Testis (tissue), 3 donors: ENCODE measurements around the gene RASA1. TPM values are rescaled to one million over a fixed set of nuclear protein-coding genes. Genes with fewer than 3 reads are reported as not detected.
"Not testable (repeated sequence)": the region's sequence is repeated elsewhere in the genome, so short reads cannot be mapped to it uniquely, and the experiment has no call there.

ENCODE experiments used
- DNase-seq: peaks from one replicate; pipeline ENCODE4 v3.0.0-alpha.2; 2019
- H3K27ac ChIP-seq, 2 donors: fragments of 200-600 bp; sonication (generic); one replicate each; pipeline ENCODE4 v1.5.1; 2019
- H3K27me3 ChIP-seq: fragments of 200-600 bp; sonication (generic); one replicate; pipeline ENCODE4 v1.5.1; 2019
- H3K36me3 ChIP-seq: fragments of 200-600 bp; sonication (generic); one replicate; pipeline ENCODE4 v1.5.1; 2017; ENCODE audit warnings: low read depth; ENCODE audit errors: missing control alignments
- H3K4me1 ChIP-seq: fragments of 200-600 bp; sonication (generic); one replicate; pipeline ENCODE4 v1.5.1; 2019
- H3K4me3 ChIP-seq, 2 donors: fragments of 200-600 bp; sonication (generic); one replicate each; pipeline ENCODE4 v1.5.1; 2017 to 2019
- H3K9me3 ChIP-seq: fragments of 200-600 bp; sonication (generic); one replicate; pipeline ENCODE4 v1.5.1; 2017
- CTCF ChIP-seq, 3 experiments: fragments of 450-650 bp in 2 of 3; fragments of 200-600 bp in 1 of 3; sonication (generic) in 1 of 3; IDR thresholded peaks; one replicate each; pipeline ENCODE4 v1.5.1; 2016 to 2019; ENCODE audit warnings: antibody characterized with exemption in 3 of 3, mild to moderate bottlenecking in 2 of 3, moderate library complexity in 1 of 3
- POLR2A ChIP-seq: fragments of 450-650 bp; IDR thresholded peaks from one replicate; pipeline ENCODE4 v1.6.1; 2017; ENCODE audit warnings: antibody characterized with exemption, mild to moderate bottlenecking, moderate library complexity
- WGBS, 2 donors: methylation state at CpG; one replicate each; pipeline ENCODE4 v1.1.5; 2018; 5-methylcytosine and 5-hydroxymethylcytosine counted together
- intact Hi-C: fragments of 100-400 bp; cut with DNase I; formaldehyde crosslinking; loops from one replicate; pipeline ENCODE4 v1.15.1; 2023; ENCODE audit warnings: low total_unique reads
- polyA plus RNA-seq: library from polyadenylated mRNA; stranded (reverse); fragments of 350-450 nt; fragmentation: Illumina TruSeq; extraction: RNeasy Lipid Tissue Mini Kit (QIAGEN cat#74804); gene quantifications from one replicate; pipeline ENCODE4 v1.2.3, GENCODE V29; 2014; ENCODE audit warnings: low read depth, low replicate concordance; ENCODE audit not compliant: insufficient read depth
- total RNA-seq, 2 donors: library from RNA; depleted of rRNA; stranded (reverse); fragments of >200 nt; gene quantifications; one replicate each; pipeline ENCODE4 v1.2.3, GENCODE V29; 2016

RASA1 gene
- total and polyA plus RNA-seq, 3 donors from 2014 or later = 45.9 to 65.2 (median 61.1) TPM

DNA sequence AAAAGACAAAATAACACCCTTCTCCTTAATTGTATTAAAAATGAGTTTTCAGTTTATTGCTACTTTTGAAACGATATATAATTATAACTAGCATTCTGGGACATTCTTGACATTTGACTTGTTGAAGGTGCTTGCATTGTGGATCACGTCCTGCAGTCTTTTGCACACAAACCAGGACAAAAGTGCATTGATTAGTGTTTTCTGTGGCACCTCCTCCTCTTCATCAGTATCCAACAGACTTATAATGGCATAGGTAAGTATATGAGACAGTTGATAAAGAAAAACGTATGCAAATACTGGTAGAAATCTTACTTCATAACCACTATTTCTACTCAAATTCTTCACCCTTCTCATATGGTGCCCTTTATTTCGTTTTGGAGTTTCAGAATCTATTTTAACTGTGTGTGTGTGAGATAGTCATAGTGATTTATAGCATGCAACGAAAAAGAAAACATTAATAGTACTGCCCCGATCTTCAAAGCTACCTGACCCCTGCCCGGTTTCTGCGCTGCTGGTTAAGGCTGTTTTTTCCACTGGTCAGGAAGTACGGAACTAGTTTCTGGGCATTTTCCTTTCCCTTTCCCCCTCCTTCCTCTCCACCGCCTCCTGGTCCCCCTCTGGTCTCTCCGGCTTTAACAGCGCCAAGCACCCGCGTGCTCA lies 639 bp upstream of the RASA1 start:
- intact Hi-C loops = no loop called here
- 2 to 3% methylated on average over 14 of the region's 14 CpGs for whole genome bisulfite sequencing, 2 donors
- Histone ChIP-seq H3K4me3 (peak overlapping the region; percentile 87 to 99), H3K4me1 (peaks cover 11% of the 10 kb centered on the region), H3K27ac (peak overlapping the region; percentile 89 to 93), H3K9me3 (no peaks in the 10 kb centered on the region), H3K36me3 (no peaks in the 10 kb centered on the region), H3K27me3 (no peaks in the 10 kb centered on the region)
- DNase-seq = no peak
- TF ChIP-seq CTCF (IDR thresholded peaks at IDR 0.05) (no peak), POLR2A (no peak)

DNA sequence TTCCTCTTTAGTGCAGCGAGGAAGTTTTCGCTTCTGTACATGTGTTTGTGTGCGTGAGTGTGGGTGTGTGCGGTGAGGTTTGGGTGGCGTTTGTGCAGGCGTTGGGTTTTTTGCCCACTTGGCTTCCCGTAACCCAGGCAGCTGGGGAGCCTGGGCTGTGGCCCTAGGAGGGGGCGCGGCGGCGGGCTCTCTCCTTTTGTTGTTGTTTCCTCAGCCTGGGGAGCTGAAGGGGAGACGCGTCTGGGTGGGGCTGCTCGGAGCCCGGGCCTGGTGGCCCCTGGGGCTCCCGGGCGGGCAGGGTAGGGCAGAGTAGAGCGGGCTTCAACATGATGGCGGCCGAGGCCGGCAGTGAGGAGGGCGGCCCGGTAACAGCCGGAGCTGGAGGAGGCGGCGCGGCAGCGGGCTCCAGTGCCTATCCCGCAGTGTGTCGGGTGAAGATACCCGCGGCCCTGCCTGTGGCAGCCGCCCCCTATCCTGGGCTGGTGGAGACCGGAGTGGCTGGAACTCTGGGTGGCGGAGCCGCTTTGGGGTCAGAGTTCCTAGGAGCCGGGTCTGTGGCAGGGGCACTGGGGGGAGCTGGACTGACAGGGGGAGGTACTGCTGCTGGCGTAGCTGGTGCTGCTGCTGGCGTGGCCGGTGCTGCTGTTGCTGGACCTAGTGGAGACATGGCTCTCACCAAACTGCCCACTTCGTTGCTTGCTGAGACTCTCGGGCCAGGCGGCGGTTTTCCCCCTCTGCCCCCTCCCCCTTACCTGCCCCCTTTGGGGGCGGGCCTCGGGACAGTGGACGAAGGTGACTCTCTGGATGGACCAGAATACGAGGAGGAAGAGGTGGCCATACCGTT lies 665 bp downstream of the RASA1 start:
- Histone ChIP-seq H3K36me3 (no peaks in the 10 kb centered on the region), H3K27me3 (no peaks in the 10 kb centered on the region), H3K4me3 (peak overlapping the region; percentile 87 to 99), H3K9me3 (no peaks in the 10 kb centered on the region), H3K4me1 (peaks cover 11% of the 10 kb centered on the region), H3K27ac (peak overlapping the region; percentile 89 to 93)
- intact Hi-C loops = no loop called here
- peak; percentile 78 for DNase-seq
- 1 to 3% methylated on average over 20 to 37 of the region's 49 CpGs for WGBS, 2 donors
- no peak for TF ChIP-seq CTCF (IDR thresholded peaks at IDR 0.05)
- TF ChIP-seq POLR2A = no peak

GRCh38 chr5:87268970-87269377 lies 1.3 kb downstream of the RASA1 start:
- 5 to 6% methylated on average over 4 of the region's 4 CpGs for WGBS, 2 donors
- no peaks in the 10 kb centered on the region for H3K9me3 ChIP-seq
- H3K27me3 ChIP-seq = no peaks in the 10 kb centered on the region
- no peaks in the 10 kb centered on the region for H3K36me3 ChIP-seq
- H3K27ac ChIP-seq = peak overlapping the region; percentile 89 to 93
- no peak for DNase-seq
- H3K4me1 ChIP-seq = peaks cover 11% of the 10 kb centered on the region
- TF ChIP-seq CTCF (IDR thresholded peaks at IDR 0.05) (no peak), POLR2A (no peak)
- peak overlapping the region; percentile 87 to 99 for H3K4me3 ChIP-seq
- intact Hi-C loops = no loop called here

DNA sequence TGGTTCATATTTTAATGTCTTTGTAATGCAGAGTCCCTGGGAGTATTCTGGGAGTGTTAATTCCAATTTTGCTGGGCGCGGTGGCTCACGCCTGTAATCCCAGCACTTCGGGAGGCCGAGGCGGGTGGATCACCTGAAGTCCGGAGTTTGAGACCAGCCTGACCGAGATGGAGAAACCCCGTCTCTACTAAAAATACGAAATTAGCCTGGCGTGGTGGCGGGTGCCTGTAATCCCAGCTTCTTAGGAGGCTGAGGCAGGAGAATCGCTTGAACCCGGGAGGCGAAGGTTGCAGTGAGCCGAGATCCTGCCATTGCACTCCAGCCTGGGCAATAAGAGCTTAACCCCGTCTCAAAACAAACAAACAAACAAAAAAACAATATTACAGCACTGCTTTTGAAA lies 3.2 kb downstream of the RASA1 start:
- H3K27me3 ChIP-seq, H3K9me3 ChIP-seq, intact Hi-C loops, H3K36me3 ChIP-seq, H3K27ac ChIP-seq, DNase-seq, H3K4me3 ChIP-seq: not testable (repeated sequence)
- WGBS, 2 donors = 52 to 82% methylated on average over 17 of the region's 17 CpGs
- peaks cover 11% of the 10 kb centered on the region for H3K4me1 ChIP-seq

DNA sequence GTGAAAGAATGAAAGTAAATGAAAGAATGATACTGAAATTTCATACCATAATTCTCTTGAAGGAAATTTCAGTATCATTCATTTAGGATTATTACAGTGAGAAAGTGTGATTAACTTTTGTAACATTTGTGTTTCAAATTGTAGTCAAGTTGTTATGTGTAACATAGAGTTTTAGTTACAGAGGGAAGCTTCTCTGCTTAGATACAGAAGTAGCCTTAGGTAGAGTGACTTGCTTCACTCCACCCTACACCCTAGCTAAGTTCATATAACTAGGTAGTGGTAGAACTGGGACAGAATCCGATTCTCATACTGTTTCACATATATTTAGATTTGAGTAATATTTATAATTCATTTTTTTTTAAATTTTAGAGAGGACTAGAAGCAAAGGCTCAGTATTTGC lies 9.0 kb downstream of the RASA1 start:
- intact Hi-C loops = no loop called here
- DNase-seq = no peak
- Histone ChIP-seq H3K4me3 (no peak overlapping the region), H3K27me3 (no peaks in the 10 kb centered on the region), H3K27ac (no peak overlapping the region), H3K36me3 (no peaks in the 10 kb centered on the region), H3K9me3 (no peaks in the 10 kb centered on the region), H3K4me1 (no peaks in the 10 kb centered on the region)
- 88 to 97% methylated on average over 1 of the region's 1 CpG for WGBS, 2 donors
- TF ChIP-seq POLR2A (no peak), CTCF (IDR thresholded peaks at IDR 0.05) (no peak)
